DND-41 (cell line): ENCODE measurements around the gene CFAP251.

Experiments used
- CTCF ChIP-seq: IDR thresholded peaks from 2 replicates; pipeline ENCODE4 v1.5.1; 2012; ENCODE audit warnings: borderline replicate concordance, low read length, moderate library complexity, mild to moderate bottlenecking; ENCODE audit not compliant: poor library complexity, severe bottlenecking; ENCODE audit errors: extremely low read depth
- EZH2 ChIP-seq: IDR thresholded peaks from 3 replicates; pipeline ENCODE4 v1.6.1; 2012; ENCODE audit warnings: borderline replicate concordance, low read depth, mild to moderate bottlenecking, moderate library complexity, low read length, inconsistent platforms; ENCODE audit not compliant: severe bottlenecking

DNA sequence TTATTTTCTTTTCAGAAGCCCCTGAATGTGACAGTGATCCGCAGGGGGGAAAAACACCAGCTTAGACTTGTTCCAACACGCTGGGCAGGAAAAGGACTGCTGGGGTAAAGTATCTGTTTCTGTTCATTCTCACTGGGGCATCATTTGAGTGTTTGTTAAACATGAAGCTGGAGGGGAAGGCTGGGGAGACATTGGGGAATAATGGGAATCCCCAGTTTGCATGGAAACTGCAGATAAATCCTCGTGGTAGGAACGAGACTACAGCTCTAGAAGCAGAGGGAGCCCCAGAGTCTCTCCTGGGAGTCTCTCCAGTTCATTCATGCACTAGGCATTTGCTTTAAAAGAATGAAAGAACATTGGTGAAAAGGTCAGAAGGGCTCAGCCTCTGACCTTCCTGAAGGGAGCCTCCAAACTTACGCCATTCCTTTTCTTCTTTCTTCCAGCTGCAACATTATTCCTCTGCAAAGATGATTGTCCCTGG lies 2.5 kb upstream of the CFAP251 start:
- TF ChIP-seq CTCF (no peak), EZH2 (no peak)
